Body of pancreas (tissue), 4 donors: Measurements from ENCODE around the gene UBR3.

Experiments
- CTCF ChIP-seq, 7 experiments: fragments of 450-650 bp in 4 of 7; fragments of 200-600 bp in 3 of 7; sonication (generic) in 3 of 7; IDR thresholded peaks; one replicate each; pipeline ENCODE4 v1.5.1; 2016 to 2019; ENCODE audit warnings: antibody characterized with exemption in 7 of 7
- POLR2A ChIP-seq, 3 donors: fragments of 450-650 bp; IDR thresholded peaks; one replicate each; pipeline ENCODE4 v1.6.1; 2016; ENCODE audit warnings: antibody characterized with exemption in 3 of 3, mild to moderate bottlenecking in 2 of 3

DNA sequence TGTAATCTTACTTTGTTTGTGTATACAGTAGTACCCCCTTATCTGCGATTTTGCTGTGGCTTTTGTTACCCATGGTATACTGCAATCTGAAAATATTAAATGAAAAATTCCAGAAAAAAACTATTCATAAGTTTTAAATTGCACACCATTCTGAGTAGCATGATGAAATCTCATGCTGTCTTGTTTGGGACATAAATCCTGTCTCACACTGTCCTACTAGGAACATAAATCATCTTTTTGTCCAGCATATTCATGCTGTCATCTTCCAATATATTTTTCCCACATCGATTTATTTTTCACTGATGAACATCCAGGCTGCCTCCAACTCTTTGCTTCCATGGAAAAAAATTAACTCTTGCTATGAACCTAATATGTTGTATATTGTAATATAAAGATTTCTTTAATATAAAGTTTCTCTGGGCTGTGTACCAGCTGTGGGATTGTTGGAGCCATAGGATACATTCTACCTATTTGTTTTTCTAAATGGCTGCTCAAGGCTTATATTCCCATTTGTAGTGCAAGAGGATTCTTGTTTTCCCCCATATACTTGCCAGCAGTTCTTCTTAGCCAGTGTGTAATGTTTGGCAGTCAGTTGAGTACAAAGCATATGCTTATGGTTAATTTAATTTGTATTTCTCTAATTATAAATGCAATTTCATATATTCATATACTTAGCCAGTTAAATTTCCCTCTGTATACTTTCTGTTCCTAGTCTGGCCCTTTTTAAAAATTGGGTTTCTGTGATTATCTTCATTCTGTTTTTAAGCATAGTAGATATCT lies 236.4 kb downstream of the UBR3 start:
- TF ChIP-seq CTCF (IDR thresholded peaks at IDR 0.05) (no peak), POLR2A (IDR thresholded peaks at IDR 0.05) (no peak)
